Thyroid gland (tissue), 4 donors: ENCODE data around the gene MTHFSD. TPM values are rescaled to one million over a fixed set of nuclear protein-coding genes. Genes with fewer than 3 reads are reported as not detected.

Experiments
- DNase-seq, 2 donors: peaks; one replicate each; pipeline ENCODE4 v3.0.0-alpha.2; 2019
- H3K27ac ChIP-seq, 3 donors: fragments of 200-600 bp; sonication (generic); 1 replicate in 2 of 3; 2 replicates in 1 of 3; pipeline ENCODE4 v1.5.1; 2016 to 2019; ENCODE audit warnings: mild to moderate bottlenecking in 1 of 3, moderate library complexity in 1 of 3
- H3K27me3 ChIP-seq: fragments of 200-600 bp; sonication (generic); one replicate; pipeline ENCODE4 v1.5.1; 2019
- H3K36me3 ChIP-seq, 2 donors: fragments of 200-600 bp; sonication (generic); one replicate each; pipeline ENCODE4 v1.5.1; 2016 to 2019
- H3K4me1 ChIP-seq, 2 donors: fragments of 200-600 bp; sonication (generic); one replicate each; pipeline ENCODE4 v1.5.1; 2017 to 2019
- H3K4me3 ChIP-seq, 3 donors: fragments of 200-600 bp; sonication (generic); replicated peaks in 1 of 3; 1 replicate in 2 of 3; 2 replicates in 1 of 3; pipeline ENCODE4 v1.5.1; 2016; ENCODE audit warnings: mild to moderate bottlenecking in 1 of 3
- H3K9me3 ChIP-seq: fragments of 200-600 bp; sonication (generic); one replicate; pipeline ENCODE4 v1.5.1; 2017
- POLR2A ChIP-seq, 2 donors: fragments of 450-650 bp; IDR thresholded peaks; one replicate each; pipeline ENCODE4 v1.6.1; 2017; ENCODE audit warnings: antibody characterized with exemption in 2 of 2, mild to moderate bottlenecking in 2 of 2, moderate library complexity in 1 of 2
- WGBS, 2 donors: methylation state at CpG; one replicate each; pipeline ENCODE4 v1.1.5; 2017; 5-methylcytosine and 5-hydroxymethylcytosine counted together
- intact Hi-C: fragments of 100-400 bp; cut with DNase I; formaldehyde crosslinking; loops from one replicate; pipeline ENCODE4 v1.15.1; 2023
- total RNA-seq, 4 donors: library from RNA; depleted of rRNA; stranded (reverse); fragments of >200 nt; gene quantifications; one replicate each; pipeline ENCODE4 v1.2.3, GENCODE V29; 2016
- TF ChIP-seq, protein P1 (sequence below), 6 experiments: fragments of 200-600 bp in 3 of 6; fragments of 450-650 bp in 3 of 6; sonication (generic) in 3 of 6; IDR thresholded peaks; one replicate each; pipeline ENCODE4 v1.5.1; 2016 to 2019; ENCODE audit warnings: antibody characterized with exemption in 6 of 6, mild to moderate bottlenecking in 2 of 6, inconsistent platforms in 1 of 6, moderate library complexity in 1 of 6

Gene MTHFSD
- total RNA-seq, 4 donors from 2014 or later = 21.2 to 27.4 (median 25.2) TPM

GRCh38 chr16:86494039-86494564, 60.9 kb downstream of the MTHFSD start:
- Histone ChIP-seq H3K4me1 (peaks cover 3 to 5% of the 10 kb centered on the region in 2 donors), H3K4me3 (no peak overlapping the region), H3K36me3 (no peaks in the 10 kb centered on the region), H3K27ac (no peak overlapping the region), H3K27me3 (peaks cover 25% of the 10 kb centered on the region), H3K9me3 (no peaks in the 10 kb centered on the region)
- TF ChIP-seq, protein P1, sequence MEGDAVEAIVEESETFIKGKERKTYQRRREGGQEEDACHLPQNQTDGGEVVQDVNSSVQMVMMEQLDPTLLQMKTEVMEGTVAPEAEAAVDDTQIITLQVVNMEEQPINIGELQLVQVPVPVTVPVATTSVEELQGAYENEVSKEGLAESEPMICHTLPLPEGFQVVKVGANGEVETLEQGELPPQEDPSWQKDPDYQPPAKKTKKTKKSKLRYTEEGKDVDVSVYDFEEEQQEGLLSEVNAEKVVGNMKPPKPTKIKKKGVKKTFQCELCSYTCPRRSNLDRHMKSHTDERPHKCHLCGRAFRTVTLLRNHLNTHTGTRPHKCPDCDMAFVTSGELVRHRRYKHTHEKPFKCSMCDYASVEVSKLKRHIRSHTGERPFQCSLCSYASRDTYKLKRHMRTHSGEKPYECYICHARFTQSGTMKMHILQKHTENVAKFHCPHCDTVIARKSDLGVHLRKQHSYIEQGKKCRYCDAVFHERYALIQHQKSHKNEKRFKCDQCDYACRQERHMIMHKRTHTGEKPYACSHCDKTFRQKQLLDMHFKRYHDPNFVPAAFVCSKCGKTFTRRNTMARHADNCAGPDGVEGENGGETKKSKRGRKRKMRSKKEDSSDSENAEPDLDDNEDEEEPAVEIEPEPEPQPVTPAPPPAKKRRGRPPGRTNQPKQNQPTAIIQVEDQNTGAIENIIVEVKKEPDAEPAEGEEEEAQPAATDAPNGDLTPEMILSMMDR (IDR thresholded peaks at IDR 0.05) = no peak
- TF ChIP-seq POLR2A (IDR thresholded peaks at IDR 0.05) = no peak
- intact Hi-C loops = no loop called here
- no peak for DNase-seq
- WGBS, 2 donors = 35 to 41% methylated on average over 9 to 22 of the region's 22 CpGs

GRCh38 chr16:86492961-86493629, 61.9 kb downstream of the MTHFSD start:
- no peaks in the 10 kb centered on the region for H3K9me3 ChIP-seq
- intact Hi-C loops = no loop called here
- no peak for DNase-seq
- no peak overlapping the region for H3K27ac ChIP-seq
- TF ChIP-seq, protein P1 (IDR thresholded peaks at IDR 0.05) = no peak
- TF ChIP-seq POLR2A (IDR thresholded peaks at IDR 0.05) = no peak
- H3K4me3 ChIP-seq = no peak overlapping the region
- H3K27me3 ChIP-seq = peaks cover 15% of the 10 kb centered on the region
- H3K4me1 ChIP-seq = peaks cover 0 to 3% of the 10 kb centered on the region in 2 donors
- WGBS, 2 donors = 26% methylated on average over 7 of the region's 9 CpGs; no CpG with 5 or more reads in 1 of the 2 donors
- H3K36me3 ChIP-seq = no peaks in the 10 kb centered on the region

DNA sequence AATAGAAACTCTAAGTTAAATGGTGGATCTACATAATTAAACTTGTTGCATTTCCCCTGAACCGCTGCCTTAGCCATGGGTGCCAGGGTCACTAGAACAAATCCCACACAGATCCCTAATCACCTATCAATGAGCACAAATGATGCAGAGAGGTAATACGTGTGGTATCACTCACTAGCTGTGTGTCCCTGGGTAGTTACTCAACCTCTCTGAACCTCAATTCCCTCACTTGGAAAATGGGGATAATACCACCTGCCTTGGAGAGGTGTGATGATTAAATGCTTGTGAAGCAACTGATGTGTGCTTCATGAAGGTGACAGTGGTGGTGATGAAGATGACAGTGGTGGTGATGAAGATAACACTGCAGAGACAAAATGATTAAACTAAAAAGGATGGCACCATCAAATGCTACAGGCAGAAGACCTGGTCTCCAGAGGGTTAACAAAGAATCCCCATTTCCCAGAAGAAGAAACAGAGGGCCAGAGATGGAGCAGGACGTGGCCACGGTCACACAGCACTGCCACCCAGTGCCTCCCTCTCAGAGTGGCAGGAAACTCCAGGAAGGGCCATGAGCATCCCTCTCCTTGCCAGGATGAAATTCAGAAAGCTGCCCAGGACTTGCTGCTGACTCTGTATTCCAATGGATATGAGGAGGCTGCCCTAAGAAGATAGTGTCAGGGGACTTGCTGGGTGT, 62.6 kb downstream of the MTHFSD start:
- Histone ChIP-seq H3K9me3 (no peaks in the 10 kb centered on the region), H3K4me3 (no peak overlapping the region), H3K36me3 (no peaks in the 10 kb centered on the region), H3K4me1 (peaks cover 0 to under 1% of the 10 kb centered on the region in 2 donors), H3K27me3 (peaks cover 10% of the 10 kb centered on the region), H3K27ac (no peak overlapping the region)
- intact Hi-C loops = no loop called here
- TF ChIP-seq, protein P1 (IDR thresholded peaks at IDR 0.05) = no peak
- TF ChIP-seq POLR2A (IDR thresholded peaks at IDR 0.05) = no peak
- WGBS, 2 donors = 55 to 73% methylated on average over 4 of the region's 4 CpGs
- DNase-seq = no peak

DNA sequence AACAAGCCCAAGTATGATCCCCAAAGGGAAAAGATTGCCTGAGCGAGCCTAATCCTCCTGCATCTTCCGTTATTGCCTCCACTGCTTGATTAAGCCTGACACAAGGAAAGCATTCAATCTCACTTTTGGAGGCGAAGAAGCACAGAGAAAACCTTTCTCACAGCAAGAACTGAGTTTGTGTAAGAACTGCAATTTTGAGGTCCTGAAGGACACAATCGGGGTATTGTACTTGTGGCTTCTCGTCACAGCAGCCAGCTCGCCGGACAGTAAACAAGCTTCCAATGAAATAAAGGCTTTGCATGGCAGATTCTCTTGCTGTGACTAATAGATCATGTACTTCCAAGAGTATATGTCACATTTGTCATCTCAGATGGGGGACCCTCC, 63.4 kb downstream of the MTHFSD start:
- H3K4me1 ChIP-seq = no peaks in the 10 kb centered on the region
- TF ChIP-seq, protein P1 (IDR thresholded peaks at IDR 0.05) = no peak
- TF ChIP-seq POLR2A (IDR thresholded peaks at IDR 0.05) = no peak
- peaks cover 5% of the 10 kb centered on the region for H3K27me3 ChIP-seq
- intact Hi-C loops = no loop called here
- H3K4me3 ChIP-seq = no peak overlapping the region
- H3K36me3 ChIP-seq = no peaks in the 10 kb centered on the region
- H3K27ac ChIP-seq = no peak overlapping the region
- 68 to 71% methylated on average over 7 of the region's 7 CpGs for WGBS, 2 donors
- DNase-seq = no peak
- H3K9me3 ChIP-seq = no peaks in the 10 kb centered on the region
